Mesendoderm (in vitro differentiated cells): ENCODE measurements around the gene VSIR.

Experiments used
- DNase-seq: peaks from one replicate; pipeline ENCODE4 v3.0.0; 2013
- H2AK5ac ChIP-seq: 2 replicates; pipeline ENCODE4 v1.6.1; 2013; ENCODE audit warnings: low read length, inconsistent platforms
- H2BK120ac ChIP-seq: 2 replicates; pipeline ENCODE4 v1.6.1; 2013; ENCODE audit warnings: low read depth, mild to moderate bottlenecking, low read length, moderate library complexity, mixed read lengths
- H2BK15ac ChIP-seq: replicated peaks from 2 replicates; pipeline ENCODE4 v1.6.1; 2013; ENCODE audit warnings: low read depth, mild to moderate bottlenecking, moderate library complexity
- H2BK5ac ChIP-seq: 2 replicates; pipeline ENCODE4 v1.6.1; 2013; ENCODE audit warnings: low read length, inconsistent platforms
- H3K18ac ChIP-seq: 2 replicates; pipeline ENCODE4 v1.6.1; 2013; ENCODE audit warnings: mild to moderate bottlenecking, low read length, mixed read lengths
- H3K23ac ChIP-seq: one replicate; pipeline ENCODE4 v1.6.1; 2013; ENCODE audit warnings: low read length
- H3K27ac ChIP-seq: 2 replicates; pipeline ENCODE4 v1.5.1; 2013; ENCODE audit warnings: low read depth, mild to moderate bottlenecking, inconsistent platforms, low read length, moderate library complexity
- H3K27me3 ChIP-seq: 2 replicates; pipeline ENCODE4 v1.6.1; 2013; ENCODE audit warnings: low read length, control low read depth, mild to moderate bottlenecking, inconsistent platforms; ENCODE audit not compliant: insufficient read depth, poor library complexity
- H3K36me3 ChIP-seq: 2 replicates; pipeline ENCODE4 v1.6.1; 2013; ENCODE audit warnings: low read length, inconsistent platforms; ENCODE audit not compliant: control insufficient read depth, insufficient read depth
- H3K4ac ChIP-seq: one replicate; pipeline ENCODE4 v1.6.1; 2013; ENCODE audit warnings: low read depth, mild to moderate bottlenecking, low read length, moderate library complexity
- H3K4me1 ChIP-seq: 2 replicates; pipeline ENCODE4 v1.6.1; 2013; ENCODE audit warnings: low read depth, low read length, inconsistent platforms; ENCODE audit not compliant: control insufficient read depth
- H3K4me2 ChIP-seq: 2 replicates; pipeline ENCODE4 v1.6.1; 2013; ENCODE audit warnings: low read length
- H3K4me3 ChIP-seq: 2 replicates; pipeline ENCODE4 v1.5.1; 2013; ENCODE audit warnings: mild to moderate bottlenecking, low read length
- H3K56ac ChIP-seq: one replicate; pipeline ENCODE4 v1.6.1; 2013; ENCODE audit warnings: low read length
- H3K79me1 ChIP-seq: 2 replicates; pipeline ENCODE4 v1.6.1; 2013; ENCODE audit warnings: low read length, inconsistent platforms
- H3K79me2 ChIP-seq: 2 replicates; pipeline ENCODE4 v1.6.1; 2013; ENCODE audit warnings: mild to moderate bottlenecking, low read length; ENCODE audit not compliant: control insufficient read depth, insufficient read depth
- H3K9ac ChIP-seq: 2 replicates; pipeline ENCODE4 v1.6.1; 2013; ENCODE audit warnings: low read length, inconsistent platforms
- H4K5ac ChIP-seq: one replicate; pipeline ENCODE4 v1.6.1; 2013; ENCODE audit warnings: low read length
- H4K8ac ChIP-seq: one replicate; pipeline ENCODE4 v1.6.1; 2013; ENCODE audit warnings: low read depth, mild to moderate bottlenecking, control low read depth, low read length, moderate library complexity
- WGBS: extraction: QIAGEN DNeasy Blood & Tissue Kit; methylation state at CpG from one replicate; pipeline ENCODE4 v1.1.7; 2013; ENCODE audit warnings: low lambda C conversion rate, missing lambda C conversion rate; ENCODE audit not compliant: insufficient coverage; ENCODE audit errors: extremely low coverage; 5-methylcytosine and 5-hydroxymethylcytosine counted together

The VSIR gene

GRCh38 chr10:71714031-71714410 is 59.3 kb downstream of the VSIR start:
- Histone ChIP-seq H3K4me3 (no peak overlapping the region), H3K79me1 (no peaks in the 10 kb centered on the region), H2BK15ac (no peak overlapping the region)

GRCh38 chr10:71713135-71714030 is 59.9 kb downstream of the VSIR start:
- Histone ChIP-seq H3K79me1 (no peaks in the 10 kb centered on the region), H3K36me3 (no peaks in the 10 kb centered on the region), H3K4me3 (no peak overlapping the region), H3K23ac (no peak overlapping the region), H3K18ac (no peak overlapping the region), H3K56ac (peak overlapping the region; percentile 74), H3K4ac (no peak overlapping the region), H3K9ac (peak overlapping the region; percentile 34), H3K79me2 (no peaks in the 10 kb centered on the region), H2BK5ac (no peak overlapping the region), H2BK120ac (no peak overlapping the region), H2AK5ac (no peak overlapping the region), H2BK15ac (no peak overlapping the region), H4K5ac (no peak overlapping the region), H3K27me3 (no peaks in the 10 kb centered on the region), H3K4me1 (no peaks in the 10 kb centered on the region), H3K27ac (no peak overlapping the region), H4K8ac (no peak overlapping the region), H3K4me2 (no peak overlapping the region)
- DNase-seq: peak; percentile 60
- WGBS: no CpG with 5 or more reads among the region's 12 CpGs

More at GRCh38 chr10:71714031-71714410, 59.3 kb downstream of the VSIR start:
- DNase-seq: no peak
- Histone ChIP-seq H3K36me3 (no peaks in the 10 kb centered on the region), H2BK120ac (no peak overlapping the region), H3K27ac (no peak overlapping the region), H3K79me2 (no peaks in the 10 kb centered on the region), H2AK5ac (no peak overlapping the region), H3K4me2 (no peak overlapping the region), H2BK5ac (no peak overlapping the region), H4K8ac (no peak overlapping the region), H4K5ac (no peak overlapping the region), H3K23ac (peak overlapping the region; percentile 50), H3K56ac (peak overlapping the region; percentile 10), H3K9ac (no peak overlapping the region), H3K4ac (no peak overlapping the region), H3K18ac (no peak overlapping the region), H3K27me3 (no peaks in the 10 kb centered on the region), H3K4me1 (no peaks in the 10 kb centered on the region)
- no CpG with 5 or more reads among the region's 4 CpGs for WGBS

DNA sequence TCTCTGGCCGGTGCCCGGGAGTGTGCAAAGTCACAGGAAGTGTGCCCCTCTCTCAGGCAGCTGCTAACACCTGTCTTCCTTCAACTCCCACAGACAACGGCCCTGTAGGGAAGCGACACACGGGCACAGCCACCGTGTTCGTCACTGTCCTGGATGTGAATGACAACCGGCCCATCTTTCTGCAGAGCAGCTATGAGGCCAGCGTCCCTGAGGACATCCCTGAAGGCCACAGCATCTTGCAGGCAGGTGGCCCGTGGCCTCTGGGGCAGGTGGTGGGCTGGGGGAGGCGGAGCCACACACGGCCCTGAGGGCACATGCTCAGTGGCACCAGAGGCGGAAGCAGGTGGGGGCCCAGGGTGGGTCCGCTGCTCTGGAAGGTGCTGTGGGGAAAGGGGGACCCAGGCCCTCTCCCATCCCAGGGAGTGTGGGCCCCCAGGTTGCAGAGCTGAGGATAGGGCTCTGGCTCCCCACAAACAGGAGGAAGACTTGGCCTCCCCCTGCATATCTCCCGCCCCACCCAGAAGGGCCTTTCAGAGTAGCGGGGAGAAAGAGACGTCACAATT is 60.7 kb downstream of the VSIR start:
- Histone ChIP-seq H3K4me3 (no peak overlapping the region), H3K4ac (no peak overlapping the region), H3K4me2 (no peak overlapping the region), H3K27ac (no peak overlapping the region), H4K8ac (no peak overlapping the region), H3K9ac (no peak overlapping the region), H2BK5ac (no peak overlapping the region), H3K79me2 (no peaks in the 10 kb centered on the region), H4K5ac (no peak overlapping the region), H3K36me3 (no peaks in the 10 kb centered on the region), H3K27me3 (no peaks in the 10 kb centered on the region), H2BK15ac (no peak overlapping the region), H3K18ac (no peak overlapping the region), H3K79me1 (no peaks in the 10 kb centered on the region), H2AK5ac (no peak overlapping the region), H3K4me1 (no peaks in the 10 kb centered on the region), H3K23ac (no peak overlapping the region), H2BK120ac (no peak overlapping the region), H3K56ac (no peak overlapping the region)
- no CpG with 5 or more reads among the region's 17 CpGs for WGBS
- DNase-seq: no peak

- H3K4me2 ChIP-seq: no peak overlapping the region
- no peak overlapping the region for H2AK5ac ChIP-seq
- no peaks in the 10 kb centered on the region for H3K36me3 ChIP-seq
- no peak overlapping the region for H3K4me3 ChIP-seq
- H3K79me2 ChIP-seq: no peaks in the 10 kb centered on the region
- H4K5ac ChIP-seq: no peak overlapping the region
- H2BK5ac ChIP-seq: no peak overlapping the region
- H2BK120ac ChIP-seq: no peak overlapping the region
- no peak overlapping the region for H3K18ac ChIP-seq
- no peak overlapping the region for H3K27ac ChIP-seq
- no peaks in the 10 kb centered on the region for H3K4me1 ChIP-seq
- H3K79me1 ChIP-seq: no peaks in the 10 kb centered on the region
- H2BK15ac ChIP-seq: no peak overlapping the region
- H3K4ac ChIP-seq: no peak overlapping the region
- H3K23ac ChIP-seq: no peak overlapping the region
- DNase-seq: no peak
- no peak overlapping the region for H4K8ac ChIP-seq
- H3K27me3 ChIP-seq: no peaks in the 10 kb centered on the region
- H3K56ac ChIP-seq: no peak overlapping the region
- H3K9ac ChIP-seq: no peak overlapping the region
- WGBS: no CpG with 5 or more reads among the region's 2 CpGs
Observed at GRCh38 chr10:71712170-71712569, 61.1 kb downstream of the VSIR start.

DNA sequence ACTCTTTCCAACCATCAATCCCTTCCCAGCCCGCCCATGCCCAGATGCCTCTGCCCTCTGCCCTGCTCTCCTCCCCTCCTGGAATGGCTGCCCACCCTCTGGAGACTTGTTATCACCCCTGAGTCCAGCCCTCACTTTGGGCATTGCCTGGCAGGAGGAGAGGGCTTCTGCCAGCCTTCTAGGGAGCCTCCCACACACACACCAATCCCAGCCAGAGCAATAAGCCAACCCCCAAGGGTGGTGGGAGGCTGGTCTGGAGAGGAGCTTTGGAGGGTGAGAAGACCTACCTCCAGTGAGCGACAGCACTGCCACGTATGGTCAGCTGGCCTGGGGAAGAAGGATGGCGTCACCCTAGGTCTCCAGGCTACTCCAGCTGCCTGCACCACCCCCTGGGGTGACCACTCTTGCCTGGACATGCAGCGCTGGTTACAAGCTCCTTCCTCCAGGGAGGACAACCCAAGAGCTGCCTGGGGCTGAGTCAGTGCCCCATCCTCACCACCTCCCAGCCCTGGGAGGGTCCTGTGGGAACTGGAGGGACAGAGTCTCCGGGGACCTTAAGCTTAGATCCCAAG is 62.2 kb downstream of the VSIR start:
- Histone ChIP-seq H2BK120ac (no peak overlapping the region), H4K8ac (no peak overlapping the region), H3K79me1 (no peaks in the 10 kb centered on the region), H3K79me2 (no peaks in the 10 kb centered on the region), H2BK15ac (no peak overlapping the region), H3K36me3 (no peaks in the 10 kb centered on the region), H3K4ac (no peak overlapping the region), H3K4me3 (no peak overlapping the region), H3K9ac (no peak overlapping the region), H4K5ac (no peak overlapping the region), H3K4me1 (no peaks in the 10 kb centered on the region), H3K56ac (no peak overlapping the region), H3K27ac (no peak overlapping the region), H2AK5ac (no peak overlapping the region), H3K27me3 (no peaks in the 10 kb centered on the region), H2BK5ac (no peak overlapping the region), H3K23ac (no peak overlapping the region), H3K18ac (no peak overlapping the region), H3K4me2 (no peak overlapping the region)
- WGBS: no CpG with 5 or more reads among the region's 6 CpGs
- no peak for DNase-seq
